Measurements from ENCODE around the gene LRMDA. TPM values are rescaled to one million over a fixed set of nuclear protein-coding genes. Genes with fewer than 3 reads are reported as not detected.

LRMDA gene
- total and polyA plus RNA-seq, 2 of the 13 experiments (the other 11 are each of a cell fraction or from before 2014, with no cell fraction given): 13.4 to 22.0 TPM

DNA sequence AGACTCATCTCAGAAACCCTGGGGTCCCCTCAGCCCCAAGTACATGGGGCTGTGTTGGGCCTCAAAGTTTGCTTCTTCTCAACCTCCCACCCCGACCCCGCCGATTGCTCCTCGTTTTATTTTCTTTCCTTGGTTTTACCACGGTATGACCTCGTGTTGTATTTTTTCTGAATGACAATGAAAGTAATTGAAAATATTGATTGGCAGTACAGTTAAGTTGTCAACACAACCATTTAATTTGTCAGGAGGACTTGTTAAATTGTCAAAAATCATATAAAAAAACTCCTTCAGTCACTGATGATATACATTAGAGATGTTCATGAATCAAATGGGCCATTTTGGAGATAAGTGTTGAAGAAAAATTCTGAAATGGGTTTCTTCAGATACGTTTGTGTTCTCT is 520.7 kb downstream of the LRMDA start:
- in situ Hi-C loops (cut with HindIII; ENCODE audit: extremely low pct_ligation_motif_present, low pct_unique_long_range_greater_than_20kb): no loop called here
- no TSS peak for BruUV-seq (replicated peaks)
- Histone ChIP-seq H2AFZ (ENCODE audit: low read length) (no peak overlapping the region), H3K27ac (ENCODE audit: extremely low read length, insufficient read depth, low read length) (peak overlapping the region; percentile 39), H3K4me1 (ENCODE audit: insufficient read depth, low read length) (peaks cover 47% of the 10 kb centered on the region), H3K27me3 (ENCODE audit: control insufficient read depth in 1 of 2, insufficient read depth in 2 of 2, low read length in 2 of 2) (no peaks in the 10 kb centered on the region), H3K4me3 (replicated peaks in 1 of 3; ENCODE audit: insufficient read depth in 1 of 3, low read depth in 2 of 3, low read length in 3 of 3) (no peak overlapping the region), H3K4me2 (ENCODE audit: low read depth, low read length) (no peak overlapping the region), H3K36me3 (replicated peaks in 1 of 2; ENCODE audit: control insufficient read depth in 1 of 2, insufficient read depth in 2 of 2, low read length in 2 of 2) (no peaks in the 10 kb centered on the region), H3K9ac (ENCODE audit: insufficient read depth, low read depth, low read length) (no peak overlapping the region), H3K9me3 (ENCODE audit: low read length) (no peaks in the 10 kb centered on the region), H3K79me2 (ENCODE audit: insufficient read depth, low read length) (no peaks in the 10 kb centered on the region), H4K20me1 (ENCODE audit: insufficient read depth, low read length) (no peaks in the 10 kb centered on the region)
- intact Hi-C loops (cut with micrococcal nuclease; ENCODE audit: unreplicated experiment): no loop called here
- WGBS (ENCODE audit: low lambda C conversion rate): 95% methylated on average over 7 of the region's 7 CpGs
- FAIRE-seq (no peak), ATAC-seq (no peak), DNase-seq (ENCODE audit: low spot score) (no peak)
- 0 out of 2 replicates have a peak, but pooled peaks have one; percentile 1 for TF ChIP-seq HDAC1 (CRISPR knock-in tag; IDR thresholded peaks at IDR 0.05)
- TF ChIP-seq SALL2 (CRISPR knock-in tag; IDR thresholded peaks at IDR 0.05): no peak
- no peak for TF ChIP-seq ASH2L (IDR thresholded peaks at IDR 0.05; ENCODE audit: insufficient read length, low read depth, low read length)
- no peak for TF ChIP-seq ZNF296 (CRISPR knock-in tag; conservative IDR thresholded peaks at IDR 0.05)
- ChIA-PET POLR2A (no interaction called here), CTCF (ENCODE audit: low intra/inter-chr PET ratio, low total read pairs) (no interaction called here)

DNA sequence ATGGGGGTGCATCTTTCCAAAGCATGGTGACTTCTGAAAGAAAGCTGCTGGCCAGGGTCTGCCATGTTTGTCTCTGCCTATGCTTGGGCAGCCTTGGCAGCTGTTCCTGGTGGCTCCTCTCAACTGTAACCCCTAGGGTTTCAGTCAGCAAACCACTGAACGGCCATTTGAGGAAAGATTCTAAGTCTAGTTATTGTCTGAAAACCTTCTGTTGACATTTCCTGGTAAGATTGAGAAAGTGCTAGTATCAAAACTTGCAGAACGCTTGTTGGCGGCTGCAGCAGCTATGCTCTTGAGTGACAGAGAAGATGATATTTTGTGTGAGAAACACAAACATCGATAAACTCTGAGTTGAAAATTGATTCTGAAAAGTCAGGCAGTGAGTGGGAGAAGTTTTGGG is 523.1 kb downstream of the LRMDA start:
- 92% methylated on average over 4 of the region's 4 CpGs for WGBS (ENCODE audit: low lambda C conversion rate)
- no peak for ATAC-seq
- peaks cover 51% of the 10 kb centered on the region for H3K4me1 ChIP-seq (ENCODE audit: insufficient read depth, low read length)
- H3K4me3 ChIP-seq (replicated peaks in 1 of 3; ENCODE audit: insufficient read depth in 1 of 3, low read depth in 2 of 3, low read length in 3 of 3): no peak overlapping the region
- in situ Hi-C loops (cut with HindIII; ENCODE audit: extremely low pct_ligation_motif_present, low pct_unique_long_range_greater_than_20kb): no loop called here
- no peaks in the 10 kb centered on the region for H4K20me1 ChIP-seq (ENCODE audit: insufficient read depth, low read length)
- no peaks in the 10 kb centered on the region for H3K9me3 ChIP-seq (ENCODE audit: low read length)
- no peak overlapping the region for H2AFZ ChIP-seq (ENCODE audit: low read length)
- no peak overlapping the region for H3K4me2 ChIP-seq (ENCODE audit: low read depth, low read length)
- ChIA-PET CTCF (ENCODE audit: low intra/inter-chr PET ratio, low total read pairs) (no interaction called here), POLR2A (no interaction called here)
- H3K9ac ChIP-seq (ENCODE audit: insufficient read depth, low read depth, low read length): no peak overlapping the region
- intact Hi-C loops (cut with micrococcal nuclease; ENCODE audit: unreplicated experiment): no loop called here
- DNase-seq (ENCODE audit: low spot score): no peak
- H3K79me2 ChIP-seq (ENCODE audit: insufficient read depth, low read length): no peaks in the 10 kb centered on the region
- no peaks in the 10 kb centered on the region for H3K36me3 ChIP-seq (replicated peaks in 1 of 2; ENCODE audit: control insufficient read depth in 1 of 2, insufficient read depth in 2 of 2, low read length in 2 of 2)
- no TSS peak for BruUV-seq (replicated peaks)
- no peak overlapping the region for H3K27ac ChIP-seq (ENCODE audit: extremely low read length, insufficient read depth, low read length)
- FAIRE-seq: no peak
- H3K27me3 ChIP-seq (ENCODE audit: control insufficient read depth in 1 of 2, insufficient read depth in 2 of 2, low read length in 2 of 2): no peaks in the 10 kb centered on the region
- TF ChIP-seq ZBTB7B (CRISPR knock-in tag; IDR thresholded peaks at IDR 0.05) (no peak), ZKSCAN8 (CRISPR knock-in tag; IDR thresholded peaks at IDR 0.05; ENCODE audit: borderline replicate concordance) (no peak), ZC3H4 (CRISPR knock-in tag; IDR thresholded peaks at IDR 0.05; ENCODE audit: borderline replicate concordance) (no peak), SNRNP70 (IDR thresholded peaks at IDR 0.05; ENCODE audit: low read depth, low read length) (no peak), GTF2F1 (IDR thresholded peaks at IDR 0.05; ENCODE audit: low read length) (no peak), ZC3H13 (CRISPR knock-in tag; IDR thresholded peaks at IDR 0.05) (no peak)
- TF ChIP-seq, protein P1, sequence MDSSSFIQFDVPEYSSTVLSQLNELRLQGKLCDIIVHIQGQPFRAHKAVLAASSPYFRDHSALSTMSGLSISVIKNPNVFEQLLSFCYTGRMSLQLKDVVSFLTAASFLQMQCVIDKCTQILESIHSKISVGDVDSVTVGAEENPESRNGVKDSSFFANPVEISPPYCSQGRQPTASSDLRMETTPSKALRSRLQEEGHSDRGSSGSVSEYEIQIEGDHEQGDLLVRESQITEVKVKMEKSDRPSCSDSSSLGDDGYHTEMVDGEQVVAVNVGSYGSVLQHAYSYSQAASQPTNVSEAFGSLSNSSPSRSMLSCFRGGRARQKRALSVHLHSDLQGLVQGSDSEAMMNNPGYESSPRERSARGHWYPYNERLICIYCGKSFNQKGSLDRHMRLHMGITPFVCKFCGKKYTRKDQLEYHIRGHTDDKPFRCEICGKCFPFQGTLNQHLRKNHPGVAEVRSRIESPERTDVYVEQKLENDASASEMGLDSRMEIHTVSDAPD (CRISPR knock-in tag; IDR thresholded peaks at IDR 0.05): no peak
- TF ChIP-seq, protein P2, sequence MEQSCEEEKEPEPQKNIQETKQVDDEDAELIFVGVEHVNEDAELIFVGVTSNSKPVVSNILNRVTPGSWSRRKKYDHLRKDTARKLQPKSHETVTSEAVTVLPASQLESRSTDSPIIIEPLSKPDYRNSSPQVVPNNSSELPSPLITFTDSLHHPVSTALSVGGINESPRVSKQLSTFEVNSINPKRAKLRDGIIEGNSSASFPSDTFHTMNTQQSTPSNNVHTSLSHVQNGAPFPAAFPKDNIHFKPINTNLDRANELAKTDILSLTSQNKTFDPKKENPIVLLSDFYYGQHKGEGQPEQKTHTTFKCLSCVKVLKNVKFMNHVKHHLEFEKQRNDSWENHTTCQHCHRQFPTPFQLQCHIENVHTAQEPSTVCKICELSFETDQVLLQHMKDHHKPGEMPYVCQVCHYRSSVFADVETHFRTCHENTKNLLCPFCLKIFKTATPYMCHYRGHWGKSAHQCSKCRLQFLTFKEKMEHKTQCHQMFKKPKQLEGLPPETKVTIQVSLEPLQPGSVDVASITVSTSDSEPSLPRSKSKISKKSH (CRISPR knock-in tag; IDR thresholded peaks at IDR 0.05; ENCODE audit: borderline replicate concordance): no peak
- TF ChIP-seq, protein P3, sequence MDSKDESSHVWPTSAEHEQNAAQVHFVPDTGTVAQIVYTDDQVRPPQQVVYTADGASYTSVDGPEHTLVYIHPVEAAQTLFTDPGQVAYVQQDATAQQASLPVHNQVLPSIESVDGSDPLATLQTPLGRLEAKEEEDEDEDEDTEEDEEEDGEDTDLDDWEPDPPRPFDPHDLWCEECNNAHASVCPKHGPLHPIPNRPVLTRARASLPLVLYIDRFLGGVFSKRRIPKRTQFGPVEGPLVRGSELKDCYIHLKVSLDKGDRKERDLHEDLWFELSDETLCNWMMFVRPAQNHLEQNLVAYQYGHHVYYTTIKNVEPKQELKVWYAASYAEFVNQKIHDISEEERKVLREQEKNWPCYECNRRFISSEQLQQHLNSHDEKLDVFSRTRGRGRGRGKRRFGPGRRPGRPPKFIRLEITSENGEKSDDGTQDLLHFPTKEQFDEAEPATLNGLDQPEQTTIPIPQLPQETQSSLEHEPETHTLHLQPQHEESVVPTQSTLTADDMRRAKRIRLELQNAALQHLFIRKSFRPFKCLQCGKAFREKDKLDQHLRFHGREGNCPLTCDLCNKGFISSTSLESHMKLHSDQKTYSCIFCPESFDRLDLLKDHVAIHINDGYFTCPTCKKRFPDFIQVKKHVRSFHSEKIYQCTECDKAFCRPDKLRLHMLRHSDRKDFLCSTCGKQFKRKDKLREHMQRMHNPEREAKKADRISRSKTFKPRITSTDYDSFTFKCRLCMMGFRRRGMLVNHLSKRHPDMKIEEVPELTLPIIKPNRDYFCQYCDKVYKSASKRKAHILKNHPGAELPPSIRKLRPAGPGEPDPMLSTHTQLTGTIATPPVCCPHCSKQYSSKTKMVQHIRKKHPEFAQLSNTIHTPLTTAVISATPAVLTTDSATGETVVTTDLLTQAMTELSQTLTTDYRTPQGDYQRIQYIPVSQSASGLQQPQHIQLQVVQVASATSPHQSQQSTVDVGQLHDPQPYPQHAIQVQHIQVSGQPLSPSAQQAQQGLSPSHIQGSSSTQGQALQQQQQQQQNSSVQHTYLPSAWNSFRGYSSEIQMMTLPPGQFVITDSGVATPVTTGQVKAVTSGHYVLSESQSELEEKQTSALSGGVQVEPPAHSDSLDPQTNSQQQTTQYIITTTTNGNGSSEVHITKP (CRISPR knock-in tag; IDR thresholded peaks at IDR 0.05; ENCODE audit: low read depth): no peak

Data from HepG2 (cell line).